HEK293 (cell line): Measurements from ENCODE around the gene AMPD3.
A peak's percentile ranks its signal among the peaks of the same experiment; 100 is the strongest.

Source experiments
- HOXA7 ChIP-seq: sonication (generic); formaldehyde crosslinking; IDR thresholded peaks from 2 replicates; pipeline ENCODE4 v1.8.1; 2022; ENCODE audit warnings: missing genetic modification reagents, borderline replicate concordance
- KLF10 ChIP-seq: fragments of 450-650 bp; IDR thresholded peaks from 2 replicates; pipeline ENCODE4 v1.5.1; 2018; ENCODE audit warnings: missing biosample characterization, mild to moderate bottlenecking, missing genetic modification characterization
- PRDM2 ChIP-seq: fragments of 450-650 bp; formaldehyde crosslinking; IDR thresholded peaks from 2 replicates; pipeline ENCODE4 v1.5.1; 2016; ENCODE audit warnings: missing biosample characterization, missing genetic modification characterization, borderline replicate concordance
- REST ChIP-seq: fragments of 450-650 bp; formaldehyde crosslinking; IDR thresholded peaks from 2 replicates; pipeline ENCODE4 v1.5.1; 2016; ENCODE audit warnings: missing biosample characterization, missing genetic modification characterization
- TSHZ1 ChIP-seq: fragments of 450-650 bp; formaldehyde crosslinking; IDR thresholded peaks from 2 replicates; pipeline ENCODE4 v1.5.1; 2016; ENCODE audit warnings: missing biosample characterization, missing genetic modification characterization, borderline replicate concordance
- YY2 ChIP-seq: fragments of 450-650 bp; formaldehyde crosslinking; IDR thresholded peaks from 2 replicates; pipeline ENCODE4 v1.5.1; 2016; ENCODE audit warnings: missing biosample characterization, missing genetic modification characterization
- ZFP41 ChIP-seq: fragments of 450-650 bp; formaldehyde crosslinking; IDR thresholded peaks from 2 replicates; pipeline ENCODE4 v1.5.1; 2016; ENCODE audit warnings: missing biosample characterization, missing genetic modification characterization, borderline replicate concordance
- ZNF416 ChIP-seq: fragments of 450-650 bp; formaldehyde crosslinking; IDR thresholded peaks from 2 replicates; pipeline ENCODE4 v1.5.1; 2016; ENCODE audit warnings: missing biosample characterization, missing genetic modification characterization
- ZNF423 ChIP-seq: fragments of 450-650 bp; formaldehyde crosslinking; IDR thresholded peaks from 2 replicates; pipeline ENCODE4 v1.5.1; 2016; ENCODE audit warnings: missing biosample characterization, missing genetic modification characterization
- ZNF473 ChIP-seq: fragments of 450-650 bp; formaldehyde crosslinking; IDR thresholded peaks from 2 replicates; pipeline ENCODE4 v1.5.1; 2017; ENCODE audit warnings: missing biosample characterization, missing genetic modification characterization
- ZNF518A ChIP-seq: fragments of 450-650 bp; formaldehyde crosslinking; conservative IDR thresholded peaks from 2 replicates; pipeline ENCODE4 v1.5.1; 2016; ENCODE audit warnings: low read depth, missing biosample characterization, missing genetic modification characterization
- ZNF560 ChIP-seq: fragments of 450-650 bp; formaldehyde crosslinking; IDR thresholded peaks from 2 replicates; pipeline ENCODE4 v1.5.1; 2017; ENCODE audit warnings: missing biosample characterization, missing genetic modification characterization, borderline replicate concordance
- ZNF561 ChIP-seq: fragments of 450-650 bp; IDR thresholded peaks from 2 replicates; pipeline ENCODE4 v1.5.1; 2018; ENCODE audit warnings: missing biosample characterization, missing genetic modification characterization, borderline replicate concordance
- ZNF624 ChIP-seq: fragments of 450-650 bp; formaldehyde crosslinking; IDR thresholded peaks from 2 replicates; pipeline ENCODE4 v1.5.1; 2017; ENCODE audit warnings: missing biosample characterization, missing genetic modification characterization
- ZNF664 ChIP-seq: fragments of 450-650 bp; formaldehyde crosslinking; IDR thresholded peaks from 2 replicates; pipeline ENCODE4 v1.5.1; 2016; ENCODE audit warnings: missing biosample characterization, missing genetic modification characterization
- ZNF692 ChIP-seq: fragments of 450-650 bp; formaldehyde crosslinking; IDR thresholded peaks from 2 replicates; pipeline ENCODE4 v1.5.1; 2016; ENCODE audit warnings: missing biosample characterization, missing genetic modification characterization
- ZNF701 ChIP-seq: fragments of 450-650 bp; formaldehyde crosslinking; IDR thresholded peaks from 2 replicates; pipeline ENCODE4 v1.5.1; 2016; ENCODE audit warnings: missing biosample characterization, missing genetic modification characterization
- ZNF837 ChIP-seq: fragments of 450-650 bp; formaldehyde crosslinking; IDR thresholded peaks from 2 replicates; pipeline ENCODE4 v1.5.1; 2016; ENCODE audit warnings: missing biosample characterization, missing genetic modification characterization
- ZNF843 ChIP-seq: fragments of 450-650 bp; formaldehyde crosslinking; IDR thresholded peaks from 2 replicates; pipeline ENCODE4 v1.5.1; 2016; ENCODE audit warnings: missing biosample characterization, missing genetic modification characterization

The AMPD3 gene

GRCh38 chr11:10540915-10541560 is 86.0 kb downstream of the AMPD3 start, which contains the start of gene RNF141 (continued):
- no peak for TF ChIP-seq ZFP41 (tag by site-specific recombination)
- peak; percentile 53; the same call in 1 of the 2 replicates for TF ChIP-seq ZNF843 (tag by site-specific recombination)
- TF ChIP-seq ZNF837: no peak
- TF ChIP-seq ZNF518A: no peak
- TF ChIP-seq ZNF692: 0 out of 2 replicates have a peak, but pooled peaks have one; percentile 50
- no peak for TF ChIP-seq ZNF624
- TF ChIP-seq ZNF560: no peak
- no peak for TF ChIP-seq ZNF416 (tag by site-specific recombination)
- no peak for TF ChIP-seq HOXA7
- TF ChIP-seq PRDM2 (tag by site-specific recombination): no peak
- TF ChIP-seq REST (tag by site-specific recombination): peak; percentile 47; the same call in 1 of the 2 replicates
- TF ChIP-seq ZNF423: 0 out of 2 replicates have a peak, but pooled peaks have one; percentile 19
- TF ChIP-seq TSHZ1 (tag by site-specific recombination): no peak
- peak; percentile 90 for TF ChIP-seq KLF10 (tag by site-specific recombination)
- TF ChIP-seq ZNF561 (tag by site-specific recombination): 0 out of 2 replicates have a peak, but pooled peaks have one; percentile 33
- TF ChIP-seq ZNF701 (tag by site-specific recombination): no peak
- no peak for TF ChIP-seq ZNF473 (tag by site-specific recombination)
- 0 out of 2 replicates have a peak, but pooled peaks have one; percentile 25 for TF ChIP-seq YY2
- no peak for TF ChIP-seq ZNF664
